ENCODE results near the gene UBAP1. TPM values are rescaled to one million over a fixed set of nuclear protein-coding genes. Genes with fewer than 3 reads are reported as not detected.
"Not testable (repeated sequence)": the region's sequence is repeated elsewhere in the genome, so short reads cannot be mapped to it uniquely, and the experiment has no call there.

The UBAP1 gene
- total RNA-seq, 2 experiments from 2014 or later, result 47.1 to 50.4 TPM

DNA sequence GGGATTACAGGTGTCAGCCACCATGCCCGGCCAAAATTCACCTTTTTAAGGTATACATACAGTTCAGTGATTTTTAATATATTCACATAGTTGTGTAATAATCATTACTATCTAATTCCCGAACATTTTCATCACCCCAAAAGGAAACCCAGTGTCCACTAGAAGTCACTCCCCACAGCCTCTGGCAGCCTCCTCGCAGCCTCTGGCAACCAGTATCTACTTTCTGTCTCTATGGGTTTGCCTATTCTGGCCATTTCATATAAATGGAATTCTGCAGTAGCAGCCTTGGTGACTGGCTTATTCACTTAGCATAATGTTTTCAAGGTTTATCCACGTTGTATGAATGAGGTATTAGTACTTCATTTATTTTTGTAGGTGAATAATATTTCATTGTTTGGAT is 59.0 kb downstream of the UBAP1 start:
- Histone ChIP-seq H3K9me3 (ENCODE audit: control insufficient read depth in 1 of 2, insufficient read depth in 1 of 2, low read length in 2 of 2) (no peaks in the 10 kb centered on the region), H3K4me1 (ENCODE audit: insufficient read depth, low read length) (no peaks in the 10 kb centered on the region), H3K27me3 (ENCODE audit: control insufficient read depth in 1 of 2, insufficient read depth in 2 of 2, low read length in 2 of 2) (no peaks in the 10 kb centered on the region), H3K27ac (ENCODE audit: low read depth in 1 of 2, low read length in 2 of 2) (no peak overlapping the region), H3K4me3 (ENCODE audit: low read length) (no peak overlapping the region), H3K36me3 (ENCODE audit: insufficient read depth, low read length) (peaks cover 46% of the 10 kb centered on the region)
- CTCF ChIA-PET, result no interaction called here
- H3K4me1 Mint-ChIP-seq (ENCODE audit: low read depth), result peaks cover 34% of the 10 kb centered on the region
- TF ChIP-seq CTCF (IDR thresholded peaks at IDR 0.05), result no peak
- POLR2A ChIA-PET, result no interaction called here
- H3K4me3 Mint-ChIP-seq, result no peak overlapping the region
- DNase-seq (no peak), ATAC-seq (ENCODE audit: poor library complexity) (no peak)
- no peak overlapping the region for H3K27ac Mint-ChIP-seq
- H3K27me3 Mint-ChIP-seq, result no peaks in the 10 kb centered on the region
- intact Hi-C loops (cut with DNase I, micrococcal nuclease), result no loop called here
- H3K36me3 Mint-ChIP-seq (ENCODE audit: low read depth), result peaks cover 91% of the 10 kb centered on the region
- H3K9me3 Mint-ChIP-seq, result no peaks in the 10 kb centered on the region

DNA sequence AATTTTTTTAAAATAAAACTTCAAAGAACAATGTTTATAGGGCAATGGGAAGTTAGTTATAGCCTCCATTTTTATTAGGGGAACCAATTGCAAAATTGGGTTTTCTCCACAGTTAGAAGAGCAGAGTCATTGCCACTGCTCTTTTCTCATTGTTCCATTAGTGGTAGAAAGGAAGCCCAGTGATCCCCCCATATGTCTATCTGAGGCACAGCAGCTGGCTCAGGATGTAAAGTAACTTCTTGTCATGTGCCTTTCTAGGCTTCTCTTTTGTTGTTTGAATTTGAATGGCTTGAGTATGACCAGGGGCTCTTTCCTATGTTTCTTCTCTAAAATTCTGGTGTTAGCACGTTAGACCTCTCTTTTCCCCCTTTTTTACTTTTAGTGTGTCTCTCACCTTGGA is 61.2 kb downstream of the UBAP1 start:
- Histone ChIP-seq H3K4me1 (ENCODE audit: insufficient read depth, low read length) (no peaks in the 10 kb centered on the region), H3K4me3 (ENCODE audit: low read length) (no peak overlapping the region), H3K9me3 (ENCODE audit: control insufficient read depth in 1 of 2, insufficient read depth in 1 of 2, low read length in 2 of 2) (no peaks in the 10 kb centered on the region), H3K27me3 (ENCODE audit: control insufficient read depth in 1 of 2, insufficient read depth in 2 of 2, low read length in 2 of 2) (no peaks in the 10 kb centered on the region), H3K36me3 (ENCODE audit: insufficient read depth, low read length) (peaks cover 48% of the 10 kb centered on the region), H3K27ac (ENCODE audit: low read depth in 1 of 2, low read length in 2 of 2) (no peak overlapping the region)
- DNase-seq (no peak), ATAC-seq (ENCODE audit: poor library complexity) (no peak)
- no peaks in the 10 kb centered on the region for H3K9me3 Mint-ChIP-seq
- ChIA-PET CTCF (interaction anchor here (0.8 kb wide), 1 partner anchor 9 kb away, joined by 3 read pairs; no protein-coding TSS in a partner anchor), POLR2A (no interaction called here)
- peaks cover 28% of the 10 kb centered on the region for H3K4me1 Mint-ChIP-seq (ENCODE audit: low read depth)
- peaks cover 85% of the 10 kb centered on the region for H3K36me3 Mint-ChIP-seq (ENCODE audit: low read depth)
- peak overlapping the region; percentile 10 for H3K27ac Mint-ChIP-seq
- H3K4me3 Mint-ChIP-seq, result no peak overlapping the region
- H3K27me3 Mint-ChIP-seq, result no peaks in the 10 kb centered on the region
- no peak for TF ChIP-seq CTCF (IDR thresholded peaks at IDR 0.05)
- intact Hi-C loops (cut with DNase I, micrococcal nuclease), result no loop called here

- ATAC-seq (ENCODE audit: poor library complexity) (no peak), DNase-seq (no peak)
- peaks cover 78% of the 10 kb centered on the region for H3K36me3 Mint-ChIP-seq (ENCODE audit: low read depth)
- H3K9me3 ChIP-seq (ENCODE audit: control insufficient read depth in 1 of 2, insufficient read depth in 1 of 2, low read length in 2 of 2), result no peaks in the 10 kb centered on the region
- H3K4me3 Mint-ChIP-seq, result no peak overlapping the region
- no peak for TF ChIP-seq CTCF (IDR thresholded peaks at IDR 0.05)
- CTCF ChIA-PET, result no interaction called here
- no peaks in the 10 kb centered on the region for H3K27me3 ChIP-seq (ENCODE audit: control insufficient read depth in 1 of 2, insufficient read depth in 2 of 2, low read length in 2 of 2)
- intact Hi-C loops (cut with DNase I, micrococcal nuclease), result no loop called here
- no peak overlapping the region for H3K4me3 ChIP-seq (ENCODE audit: low read length)
- POLR2A ChIA-PET, result no interaction called here
- peak overlapping the region; percentile 17 for H3K27ac Mint-ChIP-seq
- H3K27me3 Mint-ChIP-seq, result no peaks in the 10 kb centered on the region
- no peak overlapping the region for H3K27ac ChIP-seq (ENCODE audit: low read depth in 1 of 2, low read length in 2 of 2)
- peaks cover 50% of the 10 kb centered on the region for H3K36me3 ChIP-seq (ENCODE audit: insufficient read depth, low read length)
- no peaks in the 10 kb centered on the region for H3K4me1 ChIP-seq (ENCODE audit: insufficient read depth, low read length)
- H3K4me1 Mint-ChIP-seq (ENCODE audit: low read depth), result peaks cover 30% of the 10 kb centered on the region
- H3K9me3 Mint-ChIP-seq, result no peaks in the 10 kb centered on the region
Observed at GRCh38 chr9:34242830-34243229, 64.0 kb downstream of the UBAP1 start.

DNA sequence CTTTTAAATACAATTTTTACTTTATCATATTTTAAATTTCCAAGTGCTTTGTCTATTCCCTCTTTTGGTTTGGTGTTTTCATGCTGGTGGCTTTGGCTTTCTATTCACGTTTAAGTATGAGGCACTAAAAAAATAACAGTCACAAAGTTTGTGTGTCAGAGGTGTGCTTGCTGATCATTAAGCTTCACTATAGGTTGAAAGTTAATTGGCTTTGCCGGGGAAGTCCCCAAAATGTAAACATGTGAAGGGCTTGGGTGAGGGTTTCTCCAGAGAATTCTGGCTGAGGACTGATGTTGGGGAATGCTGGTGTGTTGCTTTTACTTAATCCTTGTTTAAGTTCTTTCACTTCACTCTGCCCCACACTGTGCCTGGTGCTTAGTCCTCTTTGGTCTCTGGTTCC is 66.4 kb downstream of the UBAP1 start:
- H3K27ac Mint-ChIP-seq; POLR2A ChIA-PET; H3K4me1 ChIP-seq (ENCODE audit: insufficient read depth, low read length); H3K9me3 ChIP-seq (ENCODE audit: control insufficient read depth in 1 of 2, insufficient read depth in 1 of 2, low read length in 2 of 2); intact Hi-C loops (cut with DNase I, micrococcal nuclease); H3K4me3 ChIP-seq (ENCODE audit: low read length); H3K4me3 Mint-ChIP-seq; H3K27me3 ChIP-seq (ENCODE audit: control insufficient read depth in 1 of 2, insufficient read depth in 2 of 2, low read length in 2 of 2); H3K27me3 Mint-ChIP-seq; H3K27ac ChIP-seq (ENCODE audit: low read depth in 1 of 2, low read length in 2 of 2); ATAC-seq (ENCODE audit: poor library complexity); H3K9me3 Mint-ChIP-seq; CTCF ChIA-PET; DNase-seq: not testable (repeated sequence)
- H3K36me3 ChIP-seq (ENCODE audit: insufficient read depth, low read length), result peaks cover 68% of the 10 kb centered on the region
- H3K4me1 Mint-ChIP-seq (ENCODE audit: low read depth), result peaks cover 18% of the 10 kb centered on the region
- H3K36me3 Mint-ChIP-seq (ENCODE audit: low read depth), result peaks cover 77% of the 10 kb centered on the region
